Prostate gland (tissue), 2 donors: Measurements from ENCODE around the gene MSRB3. TPM values are rescaled to one million over a fixed set of nuclear protein-coding genes. Genes with fewer than 3 reads are reported as not detected.

Experiments used
- DNase-seq: peaks from one replicate; pipeline ENCODE4 v3.0.0-alpha.2; 2019; ENCODE audit warnings: low spot score
- H3K27ac ChIP-seq, 2 donors: fragments of 200-600 bp; sonication (generic); 2 replicates each; pipeline ENCODE4 v1.5.1; 2017 to 2019
- H3K27me3 ChIP-seq: fragments of 200-600 bp; sonication (generic); replicated peaks from 2 replicates; pipeline ENCODE4 v1.5.1; 2019; ENCODE audit not compliant: insufficient read depth
- H3K36me3 ChIP-seq, 2 donors: fragments of 200-600 bp; sonication (generic); 1 replicate in 1 of 2; 2 replicates in 1 of 2; pipeline versions ENCODE4 v1.5.1 to v1.8.1; 2017 to 2019
- H3K4me1 ChIP-seq: fragments of 200-600 bp; sonication (generic); replicated peaks from 2 replicates; pipeline ENCODE4 v1.5.1; 2019
- H3K4me3 ChIP-seq, 2 donors: fragments of 200-600 bp; sonication (generic); 2 replicates each; pipeline ENCODE4 v1.5.1; 2017 to 2019
- H3K9me3 ChIP-seq: fragments of 200-600 bp; sonication (generic); 2 replicates; pipeline ENCODE4 v1.5.1; 2017
- POLR2A ChIP-seq: fragments of 450-650 bp; IDR thresholded peaks from one replicate; pipeline ENCODE4 v1.6.1; 2016; ENCODE audit warnings: antibody characterized with exemption, mild to moderate bottlenecking
- POLR2AphosphoS5 ChIP-seq: sonication (generic); formaldehyde crosslinking; IDR thresholded peaks from one replicate; pipeline ENCODE4 v1.6.1; 2017; ENCODE audit warnings: antibody characterized with exemption
- WGBS: methylation state at CpG from one replicate; pipeline ENCODE4 v1.1.5; 2018; 5-methylcytosine and 5-hydroxymethylcytosine counted together
- intact Hi-C: fragments of 100-400 bp; cut with DNase I; formaldehyde crosslinking; loops from one replicate; pipeline ENCODE4 v1.14.2; 2022
- total RNA-seq, 2 donors: library from RNA; depleted of rRNA; stranded (reverse); fragments of >200 nt; gene quantifications; one replicate each; pipeline ENCODE4 v1.1.0, GENCODE V29; 2016
- TF ChIP-seq, protein P1 (sequence below), 4 experiments: fragments of 200-600 bp in 2 of 4; fragments of 450-650 bp in 2 of 4; sonication (generic) in 2 of 4; IDR thresholded peaks; 1 replicate in 3 of 4; 2 replicates in 1 of 4; pipeline ENCODE4 v1.5.1; 2016 to 2019; ENCODE audit warnings: antibody characterized with exemption in 4 of 4, mild to moderate bottlenecking in 2 of 4, moderate library complexity in 2 of 4

The MSRB3 gene
- total RNA-seq, 2 donors from 2014 or later = 32.2 to 42.9 TPM

DNA sequence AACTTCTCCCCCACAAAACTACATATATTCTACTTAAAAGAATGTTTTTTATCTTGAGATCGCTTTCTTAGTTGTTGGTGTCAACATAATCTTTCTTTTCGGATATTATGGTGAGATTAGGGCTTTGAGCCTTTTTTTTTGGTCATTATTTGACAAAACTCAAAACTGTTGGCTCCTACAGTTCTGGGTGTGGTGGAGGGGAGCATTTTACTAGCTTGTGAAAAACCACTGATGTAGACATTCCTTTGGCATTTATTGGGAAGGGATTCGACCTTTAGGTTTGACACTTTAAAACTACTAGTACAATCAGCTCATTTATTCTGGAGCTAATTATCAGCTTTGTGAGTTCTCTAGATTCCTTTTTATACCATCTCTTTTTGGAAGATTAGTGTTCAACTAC, 24.4 kb downstream of the MSRB3 start:
- no peaks in the 10 kb centered on the region for H3K9me3 ChIP-seq
- H3K36me3 ChIP-seq = no peaks in the 10 kb centered on the region
- no peaks in the 10 kb centered on the region for H3K27me3 ChIP-seq
- no peak for TF ChIP-seq POLR2A
- TF ChIP-seq, protein P1, sequence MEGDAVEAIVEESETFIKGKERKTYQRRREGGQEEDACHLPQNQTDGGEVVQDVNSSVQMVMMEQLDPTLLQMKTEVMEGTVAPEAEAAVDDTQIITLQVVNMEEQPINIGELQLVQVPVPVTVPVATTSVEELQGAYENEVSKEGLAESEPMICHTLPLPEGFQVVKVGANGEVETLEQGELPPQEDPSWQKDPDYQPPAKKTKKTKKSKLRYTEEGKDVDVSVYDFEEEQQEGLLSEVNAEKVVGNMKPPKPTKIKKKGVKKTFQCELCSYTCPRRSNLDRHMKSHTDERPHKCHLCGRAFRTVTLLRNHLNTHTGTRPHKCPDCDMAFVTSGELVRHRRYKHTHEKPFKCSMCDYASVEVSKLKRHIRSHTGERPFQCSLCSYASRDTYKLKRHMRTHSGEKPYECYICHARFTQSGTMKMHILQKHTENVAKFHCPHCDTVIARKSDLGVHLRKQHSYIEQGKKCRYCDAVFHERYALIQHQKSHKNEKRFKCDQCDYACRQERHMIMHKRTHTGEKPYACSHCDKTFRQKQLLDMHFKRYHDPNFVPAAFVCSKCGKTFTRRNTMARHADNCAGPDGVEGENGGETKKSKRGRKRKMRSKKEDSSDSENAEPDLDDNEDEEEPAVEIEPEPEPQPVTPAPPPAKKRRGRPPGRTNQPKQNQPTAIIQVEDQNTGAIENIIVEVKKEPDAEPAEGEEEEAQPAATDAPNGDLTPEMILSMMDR (IDR thresholded peaks at IDR 0.05) = no peak
- no peak for TF ChIP-seq POLR2AphosphoS5
- WGBS = 36% methylated on average over 3 of the region's 3 CpGs
- H3K4me1 ChIP-seq = no peaks in the 10 kb centered on the region
- H3K27ac ChIP-seq = no peak overlapping the region
- intact Hi-C loops = no loop called here
- DNase-seq = no peak
- H3K4me3 ChIP-seq = no peak overlapping the region

- Histone ChIP-seq H3K4me3 (no peak overlapping the region), H3K9me3 (no peaks in the 10 kb centered on the region), H3K36me3 (no peaks in the 10 kb centered on the region), H3K27ac (no peak overlapping the region), H3K4me1 (no peaks in the 10 kb centered on the region), H3K27me3 (no peaks in the 10 kb centered on the region)
- intact Hi-C loops = no loop called here
- no peak for DNase-seq
- 90% methylated on average over 2 of the region's 2 CpGs for WGBS
- TF ChIP-seq POLR2A (no peak), POLR2AphosphoS5 (no peak)
- TF ChIP-seq, protein P1 (IDR thresholded peaks at IDR 0.05) = no peak
Measured at GRCh38 chr12:65305346-65305950, 27.0 kb downstream of the MSRB3 start.

GRCh38 chr12:65306366-65307168, 28.1 kb downstream of the MSRB3 start:
- TF ChIP-seq, protein P1 (IDR thresholded peaks at IDR 0.05) = peak in 3 of 4 experiments; percentile 35 to 43 (median 37)
- no peak for TF ChIP-seq POLR2A
- WGBS = 27% methylated on average over 6 of the region's 6 CpGs
- Histone ChIP-seq H3K27ac (no peak overlapping the region), H3K4me3 (no peak overlapping the region), H3K27me3 (no peaks in the 10 kb centered on the region), H3K4me1 (no peaks in the 10 kb centered on the region), H3K36me3 (no peaks in the 10 kb centered on the region), H3K9me3 (no peaks in the 10 kb centered on the region)
- intact Hi-C loops = no loop called here
- DNase-seq = no peak

DNA sequence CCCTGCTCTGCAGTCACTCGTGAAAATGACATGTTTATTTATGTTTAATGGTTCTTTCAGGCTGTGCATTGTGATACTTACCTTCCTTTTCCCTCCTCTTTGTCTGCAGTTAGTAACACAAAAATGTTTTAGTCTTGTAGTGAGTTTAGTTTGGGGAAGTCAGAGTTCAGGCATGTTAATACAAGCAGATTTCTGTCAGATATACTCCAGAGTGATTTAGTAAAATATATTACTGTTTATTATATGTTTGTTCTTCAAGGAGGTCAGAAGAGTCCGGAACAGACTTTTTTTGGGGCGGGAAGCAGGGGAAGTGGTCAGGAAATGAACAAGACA, 28.7 kb downstream of the MSRB3 start:
- no peak for DNase-seq
- Histone ChIP-seq H3K27ac (no peak overlapping the region), H3K27me3 (no peaks in the 10 kb centered on the region), H3K9me3 (no peaks in the 10 kb centered on the region), H3K36me3 (no peaks in the 10 kb centered on the region), H3K4me3 (no peak overlapping the region), H3K4me1 (no peaks in the 10 kb centered on the region)
- WGBS = 20% methylated on average over 3 of the region's 3 CpGs
- no peak for TF ChIP-seq POLR2AphosphoS5
- intact Hi-C loops = no loop called here

DNA sequence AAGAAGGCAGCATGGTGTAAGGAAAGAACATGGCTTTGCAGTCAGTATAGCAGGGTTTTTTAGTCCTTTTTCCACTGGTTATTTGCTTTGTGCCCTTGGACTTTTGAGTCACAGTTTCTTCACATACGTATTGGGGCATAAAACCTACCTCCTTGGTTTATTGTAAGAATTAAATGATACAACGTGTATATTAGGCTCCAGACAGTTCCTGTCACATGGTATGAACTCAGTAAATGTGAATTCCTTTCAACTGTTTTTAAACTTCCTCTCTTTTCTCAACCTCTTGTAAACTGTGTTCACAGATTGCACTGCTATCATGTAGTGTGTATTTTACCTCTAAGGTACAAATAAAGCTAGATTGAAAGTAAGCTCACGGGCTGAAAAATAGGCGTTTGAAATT, 29.5 kb downstream of the MSRB3 start:
- no peaks in the 10 kb centered on the region for H3K36me3 ChIP-seq
- intact Hi-C loops = no loop called here
- 26% methylated on average over 4 of the region's 4 CpGs for WGBS
- no peak for DNase-seq
- no peak overlapping the region for H3K4me3 ChIP-seq
- no peaks in the 10 kb centered on the region for H3K4me1 ChIP-seq
- H3K27ac ChIP-seq = no peak overlapping the region
- H3K9me3 ChIP-seq = no peaks in the 10 kb centered on the region
- TF ChIP-seq, protein P1 (IDR thresholded peaks at IDR 0.05) = no peak
- TF ChIP-seq POLR2A (no peak), POLR2AphosphoS5 (no peak)
- no peaks in the 10 kb centered on the region for H3K27me3 ChIP-seq
